ENCODE measurements around the gene LAMC3.

LAMC3 gene

DNA sequence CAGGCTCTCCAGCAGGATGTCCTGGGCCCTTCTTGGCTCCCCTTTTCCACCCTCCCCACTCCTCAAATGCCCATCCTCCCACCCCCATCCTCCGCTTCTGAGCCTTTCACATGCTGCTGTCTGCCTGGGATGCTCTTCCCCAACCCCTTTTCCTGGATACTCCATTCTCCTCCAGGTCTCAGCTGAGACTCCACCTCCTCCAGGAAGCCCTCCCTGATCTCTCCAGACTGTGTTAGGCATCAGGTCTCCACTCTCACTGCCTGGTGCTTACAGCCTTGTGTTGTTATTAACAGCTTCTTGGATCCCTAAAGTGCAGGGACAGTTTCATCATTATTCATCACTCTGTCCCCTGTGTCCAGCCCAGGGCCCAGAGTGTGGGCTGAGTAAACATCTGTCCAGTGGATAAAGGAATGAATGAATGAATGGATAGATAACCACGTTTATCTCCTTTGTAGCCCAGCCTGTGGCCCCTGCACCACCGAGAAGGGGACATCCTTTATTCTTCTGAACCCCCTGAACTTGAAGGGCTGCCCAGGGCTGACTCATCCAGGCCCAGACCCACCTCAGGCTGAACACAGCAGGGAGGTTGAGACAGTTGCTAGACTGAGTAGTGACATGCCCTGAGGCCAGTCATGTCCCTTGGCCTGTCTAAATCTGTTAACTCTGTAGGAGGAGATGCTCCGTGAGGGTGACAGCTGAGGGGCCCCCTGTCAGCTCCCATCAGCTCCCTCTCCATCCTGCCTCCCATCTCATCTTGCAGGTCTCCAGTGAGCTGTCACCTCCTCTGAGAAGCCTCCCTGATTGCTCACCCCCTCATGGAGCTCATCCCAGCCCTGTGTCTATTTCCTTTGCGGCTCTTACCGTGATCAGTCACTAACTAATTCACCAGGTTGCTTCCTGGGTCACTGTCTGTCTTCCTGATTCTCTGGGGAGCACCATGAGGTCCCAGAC lies 14.6 kb upstream of the LAMC3 start:
- ChIA-PET POLR2A (no interaction called here), CTCF (no interaction called here)
- DNase-seq (ENCODE audit: extremely low spot score) = no peak
- TF ChIP-seq BHLHE40 (IDR thresholded peaks at IDR 0.05; ENCODE audit: borderline replicate concordance) (no peak), TARDBP (IDR thresholded peaks at IDR 0.05) (no peak), FOXA1 (IDR thresholded peaks at IDR 0.05) (no peak), ARNT (IDR thresholded peaks at IDR 0.05) (no peak), LEF1 (IDR thresholded peaks at IDR 0.05; ENCODE audit: borderline replicate concordance) (no peak), SP1 (IDR thresholded peaks at IDR 0.05) (no peak), HDGF (IDR thresholded peaks at IDR 0.05; ENCODE audit: borderline replicate concordance) (no peak), ELF4 (IDR thresholded peaks at IDR 0.05) (no peak)

DNA sequence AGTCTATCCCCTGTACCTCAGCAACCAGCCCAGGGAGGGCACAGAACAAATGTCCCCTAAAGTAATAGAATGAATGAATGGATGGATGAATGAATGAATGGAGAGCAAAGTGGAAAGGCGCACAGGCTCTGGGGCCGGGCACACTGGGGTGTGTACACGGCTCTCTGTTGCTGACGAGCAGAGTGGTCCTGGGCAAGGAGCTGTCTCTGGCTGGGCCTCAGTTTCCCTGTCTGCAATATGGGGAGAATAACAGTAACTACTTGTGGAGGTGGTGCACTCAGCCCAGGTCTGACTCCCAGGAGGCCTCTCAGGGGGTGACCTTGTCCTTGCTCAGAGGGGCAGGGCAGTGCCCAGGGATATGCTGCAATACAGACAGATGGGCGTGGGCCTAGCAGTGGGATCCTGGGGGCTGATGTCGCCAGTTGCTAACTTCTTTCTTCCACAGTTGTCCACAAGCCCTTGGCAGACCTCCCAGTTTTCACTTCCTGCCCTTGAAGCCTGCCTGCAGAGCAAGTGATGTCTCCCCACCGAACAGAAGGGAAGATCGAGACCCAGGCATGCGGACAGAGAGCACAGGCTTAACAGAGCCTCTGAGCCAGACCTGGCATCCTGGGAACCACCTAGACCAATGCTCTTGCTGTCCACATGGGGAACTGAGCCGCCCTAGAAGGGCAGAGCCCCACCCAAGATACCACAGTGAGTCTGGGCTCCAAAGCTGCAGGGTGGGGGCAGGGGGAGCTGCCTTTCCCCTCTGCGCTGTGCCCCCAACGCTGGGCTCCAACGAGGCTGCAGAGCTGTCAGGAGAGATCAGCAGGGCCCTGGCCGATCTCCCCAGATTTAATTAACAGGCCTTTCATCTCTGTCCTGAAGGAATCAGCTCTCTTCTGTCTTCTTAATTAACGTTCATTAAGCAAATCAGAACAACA lies 13.6 kb upstream of the LAMC3 start:
- CTCF ChIA-PET = interaction anchor here (0.7 kb wide), 1 partner anchor 180 kb away, joined by 3 read pairs; no protein-coding TSS in a partner anchor
- DNase-seq (ENCODE audit: extremely low spot score) = no peak
- TF ChIP-seq L3MBTL2 (conservative IDR thresholded peaks at IDR 0.05) = no peak
- no peak for TF ChIP-seq FOXM1 (IDR thresholded peaks at IDR 0.05; ENCODE audit: borderline replicate concordance)
- no peak for TF ChIP-seq LEF1 (IDR thresholded peaks at IDR 0.05; ENCODE audit: borderline replicate concordance)
- no peak for TF ChIP-seq ARNT (IDR thresholded peaks at IDR 0.05)

DNA sequence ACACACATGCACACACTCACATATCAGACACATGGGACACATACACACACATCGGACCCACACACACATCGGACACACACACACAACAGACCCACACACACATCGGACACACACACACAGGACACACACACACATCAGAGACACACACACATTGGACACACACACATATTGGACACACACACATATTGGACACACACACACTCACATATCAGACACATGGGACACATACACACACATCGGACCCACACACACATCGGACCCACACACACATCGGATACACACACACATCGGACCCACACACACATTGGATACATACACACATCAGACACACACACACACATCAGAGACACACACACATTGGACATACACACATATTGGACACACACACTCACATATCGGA lies 12.8 kb upstream of the LAMC3 start:
- ChIA-PET POLR2A (no interaction called here), CTCF (interaction anchor here (0.6 to 0.7 kb wide), 2 partner anchors 181 to 313 kb away, joined by 3 to 6 read pairs; no protein-coding TSS in a partner anchor)
- TF ChIP-seq SUZ12 (IDR thresholded peaks at IDR 0.05) (no peak), SP1 (IDR thresholded peaks at IDR 0.05) (no peak), ELF4 (IDR thresholded peaks at IDR 0.05) (no peak), TARDBP (IDR thresholded peaks at IDR 0.05) (no peak), NFRKB (IDR thresholded peaks at IDR 0.05) (no peak), FOXK2 (IDR thresholded peaks at IDR 0.05) (no peak), HDGF (IDR thresholded peaks at IDR 0.05; ENCODE audit: borderline replicate concordance) (no peak), BHLHE40 (IDR thresholded peaks at IDR 0.05; ENCODE audit: borderline replicate concordance) (no peak), FOXA1 (IDR thresholded peaks at IDR 0.05) (no peak), CTBP1 (IDR thresholded peaks at IDR 0.05; ENCODE audit: borderline replicate concordance) (no peak), ARNT (IDR thresholded peaks at IDR 0.05) (no peak), L3MBTL2 (conservative IDR thresholded peaks at IDR 0.05) (no peak), LEF1 (IDR thresholded peaks at IDR 0.05; ENCODE audit: borderline replicate concordance) (no peak), ZNF384 (IDR thresholded peaks at IDR 0.05) (no peak), FOXM1 (IDR thresholded peaks at IDR 0.05; ENCODE audit: borderline replicate concordance) (no peak)
- TF ChIP-seq, protein P1, sequence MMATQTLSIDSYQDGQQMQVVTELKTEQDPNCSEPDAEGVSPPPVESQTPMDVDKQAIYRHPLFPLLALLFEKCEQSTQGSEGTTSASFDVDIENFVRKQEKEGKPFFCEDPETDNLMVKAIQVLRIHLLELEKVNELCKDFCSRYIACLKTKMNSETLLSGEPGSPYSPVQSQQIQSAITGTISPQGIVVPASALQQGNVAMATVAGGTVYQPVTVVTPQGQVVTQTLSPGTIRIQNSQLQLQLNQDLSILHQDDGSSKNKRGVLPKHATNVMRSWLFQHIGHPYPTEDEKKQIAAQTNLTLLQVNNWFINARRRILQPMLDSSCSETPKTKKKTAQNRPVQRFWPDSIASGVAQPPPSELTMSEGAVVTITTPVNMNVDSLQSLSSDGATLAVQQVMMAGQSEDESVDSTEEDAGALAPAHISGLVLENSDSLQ (IDR thresholded peaks at IDR 0.05) = no peak
- DNase-seq (ENCODE audit: extremely low spot score) = no peak

More for the DNA sequence above, 13.6 kb upstream of the LAMC3 start:
- POLR2A ChIA-PET = no interaction called here

DNA sequence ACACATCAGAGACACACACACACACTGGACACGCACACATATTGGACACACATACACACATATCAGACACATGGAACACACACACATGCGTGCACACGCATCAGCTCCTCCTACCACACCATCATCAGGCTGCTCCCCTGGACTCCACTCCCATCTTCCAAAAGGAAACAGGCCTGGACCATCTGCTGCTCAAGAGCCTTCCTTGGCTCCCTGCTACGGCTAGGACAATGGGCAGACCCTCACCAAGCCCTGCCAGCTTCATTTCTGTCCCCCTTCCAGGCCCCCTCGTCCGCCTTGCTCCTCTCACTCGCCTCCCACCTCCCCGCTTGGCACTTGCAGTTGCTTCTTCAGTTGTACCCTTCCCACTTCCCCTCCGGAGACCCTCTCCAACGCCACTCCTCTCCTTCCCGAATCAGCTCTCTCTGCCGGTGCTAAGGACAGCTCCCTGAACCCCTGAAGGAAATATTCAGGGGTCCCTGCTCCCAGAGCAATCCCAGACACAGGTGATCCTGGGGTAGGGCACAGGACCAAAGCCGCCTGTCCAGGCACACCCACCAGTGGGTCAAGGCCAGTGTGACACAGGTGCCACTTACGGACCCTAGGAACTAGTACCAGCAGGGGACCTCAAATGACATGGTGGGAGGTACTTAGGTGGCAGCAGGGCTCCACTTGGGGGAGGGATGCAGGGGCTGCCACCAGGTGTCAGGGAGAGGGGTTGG lies 12.1 kb upstream of the LAMC3 start:
- DNase-seq (ENCODE audit: extremely low spot score) = no peak
- ChIA-PET POLR2A (interaction anchor here (0.7 to 1.4 kb wide), 2 partner anchors 9 to 304 kb away, joined by 3 read pairs; partner anchors contain the start of gene EXOSC2), CTCF (interaction anchor here (0.6 kb wide), 1 partner anchor 314 kb away, joined by 6 read pairs; no protein-coding TSS in a partner anchor)
- TF ChIP-seq SP1 (IDR thresholded peaks at IDR 0.05) (no peak), CTBP1 (IDR thresholded peaks at IDR 0.05; ENCODE audit: borderline replicate concordance) (no peak), FOXA1 (IDR thresholded peaks at IDR 0.05) (no peak), HDGF (IDR thresholded peaks at IDR 0.05; ENCODE audit: borderline replicate concordance) (no peak), L3MBTL2 (conservative IDR thresholded peaks at IDR 0.05) (no peak), FOXM1 (IDR thresholded peaks at IDR 0.05; ENCODE audit: borderline replicate concordance) (no peak), SUZ12 (IDR thresholded peaks at IDR 0.05) (no peak), ELF4 (IDR thresholded peaks at IDR 0.05) (no peak), BHLHE40 (IDR thresholded peaks at IDR 0.05; ENCODE audit: borderline replicate concordance) (no peak), TARDBP (IDR thresholded peaks at IDR 0.05) (no peak), ARNT (IDR thresholded peaks at IDR 0.05) (no peak), FOXK2 (IDR thresholded peaks at IDR 0.05) (no peak), ZNF384 (IDR thresholded peaks at IDR 0.05) (no peak), LEF1 (IDR thresholded peaks at IDR 0.05; ENCODE audit: borderline replicate concordance) (no peak), NFRKB (IDR thresholded peaks at IDR 0.05) (no peak)
- TF ChIP-seq, protein P1 (IDR thresholded peaks at IDR 0.05) = no peak

DNA sequence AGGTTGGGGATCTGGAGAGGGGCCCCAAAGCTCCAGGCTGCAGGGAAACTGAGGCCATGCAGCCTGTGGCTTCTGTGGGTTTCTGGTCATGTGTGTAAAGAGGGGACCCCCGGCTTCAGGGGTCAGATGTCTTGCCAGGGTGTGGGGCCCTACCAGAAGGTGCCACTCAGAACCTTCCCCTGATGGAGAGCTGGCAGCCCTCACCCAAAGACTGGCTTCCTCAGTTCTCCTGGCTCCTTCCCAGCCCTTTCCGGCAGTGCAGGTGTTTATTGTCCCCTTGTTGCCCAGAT lies 11.6 kb upstream of the LAMC3 start:
- POLR2A ChIA-PET = interaction anchor here (1.4 kb wide), 1 partner anchor 304 kb away, joined by 3 read pairs; the partner anchor contains the start of gene EXOSC2
- CTCF ChIA-PET = no interaction called here
- no peak for TF ChIP-seq L3MBTL2 (conservative IDR thresholded peaks at IDR 0.05)
- no peak for TF ChIP-seq LEF1 (IDR thresholded peaks at IDR 0.05; ENCODE audit: borderline replicate concordance)
- TF ChIP-seq SUZ12 (IDR thresholded peaks at IDR 0.05) = no peak
- no peak for TF ChIP-seq ZNF384 (IDR thresholded peaks at IDR 0.05)
- TF ChIP-seq CTBP1 (IDR thresholded peaks at IDR 0.05; ENCODE audit: borderline replicate concordance) = no peak
- TF ChIP-seq FOXM1 (IDR thresholded peaks at IDR 0.05; ENCODE audit: borderline replicate concordance) = no peak
- no peak for TF ChIP-seq BHLHE40 (IDR thresholded peaks at IDR 0.05; ENCODE audit: borderline replicate concordance)
- TF ChIP-seq FOXA1 (IDR thresholded peaks at IDR 0.05) = no peak
- TF ChIP-seq HDGF (IDR thresholded peaks at IDR 0.05; ENCODE audit: borderline replicate concordance) = no peak
- TF ChIP-seq TARDBP (IDR thresholded peaks at IDR 0.05) = no peak
- TF ChIP-seq ARNT (IDR thresholded peaks at IDR 0.05) = no peak
- no peak for TF ChIP-seq NFRKB (IDR thresholded peaks at IDR 0.05)
- TF ChIP-seq ELF4 (IDR thresholded peaks at IDR 0.05) = no peak
- TF ChIP-seq, protein P1 (IDR thresholded peaks at IDR 0.05) = no peak
- no peak for TF ChIP-seq SP1 (IDR thresholded peaks at IDR 0.05)
- TF ChIP-seq FOXK2 (IDR thresholded peaks at IDR 0.05) = no peak
- DNase-seq (ENCODE audit: extremely low spot score) = no peak

Data from HEK293T (cell line).